PFSK-1 (cell line): Measurements from ENCODE around the gene HSPH1.

Source experiments
- FOXP2 ChIP-seq: optimal IDR thresholded peaks from 2 replicates; pipeline ENCODE3; 2011; ENCODE audit warnings: borderline replicate concordance, control low read depth, inconsistent platforms; ENCODE audit not compliant: insufficient read depth; ENCODE audit errors: extremely low read length, extremely low read depth
- POLR2AphosphoS5 ChIP-seq: IDR thresholded peaks from 2 replicates; pipeline ENCODE4 v1.6.1; 2012; ENCODE audit warnings: low read depth, mild to moderate bottlenecking, control low read depth, low read length, moderate library complexity
- REST ChIP-seq, 2 experiments: IDR thresholded peaks; 2 replicates each; pipeline versions ENCODE4 v1.6.1 to v1.8.0; 2011 to 2012; ENCODE audit warnings: low read depth in 2 of 2, low read length in 2 of 2, control low read depth in 1 of 2, inconsistent platforms in 1 of 2, mild to moderate bottlenecking in 1 of 2, moderate library complexity in 1 of 2; ENCODE audit not compliant: insufficient read depth in 1 of 2
- SIN3A ChIP-seq: IDR thresholded peaks from 2 replicates; pipeline ENCODE4 v1.6.1; 2012; ENCODE audit warnings: mild to moderate bottlenecking, low read length, moderate library complexity, borderline replicate concordance; ENCODE audit not compliant: insufficient read depth
- TAF1 ChIP-seq: IDR thresholded peaks from 2 replicates; pipeline ENCODE4 v1.6.1; 2012; ENCODE audit warnings: low read length, control low read depth, borderline replicate concordance; ENCODE audit not compliant: insufficient read depth

The HSPH1 gene

GRCh38 chr13:31168166-31168565, 6.5 kb upstream of the HSPH1 start:
- TF ChIP-seq TAF1 (no peak), POLR2AphosphoS5 (no peak), FOXP2 (no peak), REST (IDR thresholded peaks at IDR 0.05; ENCODE audit: insufficient read depth in 1 of 2, low read depth in 2 of 2, low read length in 2 of 2) (no peak), SIN3A (no peak)

- no peak for TF ChIP-seq FOXP2
- no peak for TF ChIP-seq REST (IDR thresholded peaks at IDR 0.05; ENCODE audit: insufficient read depth in 1 of 2, low read depth in 2 of 2, low read length in 2 of 2)
- no peak for TF ChIP-seq TAF1
- TF ChIP-seq POLR2AphosphoS5, result no peak
- TF ChIP-seq SIN3A, result no peak
These were observed 5.8 kb upstream of the HSPH1 start for GRCh38 chr13:31167490-31167889.

GRCh38 chr13:31166591-31166990, 4.9 kb upstream of the HSPH1 start:
- no peak for TF ChIP-seq SIN3A
- TF ChIP-seq TAF1, result no peak
- no peak for TF ChIP-seq REST (IDR thresholded peaks at IDR 0.05; ENCODE audit: insufficient read depth in 1 of 2, low read depth in 2 of 2, low read length in 2 of 2)
- no peak for TF ChIP-seq FOXP2
- TF ChIP-seq POLR2AphosphoS5, result no peak

- no peak for TF ChIP-seq REST (IDR thresholded peaks at IDR 0.05; ENCODE audit: insufficient read depth in 1 of 2, low read depth in 2 of 2, low read length in 2 of 2)
- peak; percentile 66; the same call in 1 of the 2 replicates for TF ChIP-seq SIN3A
These were observed 676 bp upstream of the HSPH1 start for GRCh38 chr13:31162151-31163008.
